Activated CD4-positive, alpha-beta T cell treated with anti-CD3 and anti-CD28 coated beads, Interleukin-2, amount 10 ng/mL, durations not matched to agents 24 days and 14 days (primary cell): ENCODE data around the gene PTK6. TPM values are rescaled to one million over a fixed set of nuclear protein-coding genes. Genes with fewer than 3 reads are reported as not detected.
A peak's percentile ranks its signal among the peaks of the same experiment; 100 is the strongest.

Experiments used
- DNase-seq: peaks from one replicate; pipeline ENCODE4 v3.0.0; 2022
- H3K27ac Mint-ChIP-seq: one replicate; pipeline ENCODE4 v1.8.0; 2022; ENCODE audit warnings: mild to moderate bottlenecking, mixed read lengths
- H3K27me3 Mint-ChIP-seq: one replicate; pipeline ENCODE4 v1.8.0; 2022; ENCODE audit warnings: mixed read lengths
- H3K36me3 Mint-ChIP-seq: one replicate; pipeline ENCODE4 v1.8.0; 2022; ENCODE audit warnings: low read depth, mild to moderate bottlenecking, mixed read lengths
- H3K4me1 Mint-ChIP-seq: one replicate; pipeline ENCODE4 v1.8.0; 2021; ENCODE audit warnings: mixed read lengths
- H3K4me3 Mint-ChIP-seq: one replicate; pipeline ENCODE4 v1.8.0; 2022; ENCODE audit warnings: mild to moderate bottlenecking, moderate library complexity, mixed read lengths
- H3K9me3 Mint-ChIP-seq: one replicate; pipeline ENCODE4 v1.8.0; 2021; ENCODE audit warnings: mixed read lengths
- intact Hi-C: fragments of 100-400 bp; cut with micrococcal nuclease; formaldehyde crosslinking; loops from one replicate; pipeline ENCODE4 v1.15.1; 2023
- total RNA-seq: library from RNA; stranded (reverse); gene quantifications from 2 replicates; pipeline ENCODE4 v1.2.3, GENCODE V29; 2022

Gene PTK6
- total RNA-seq, 1 donor from 2014 or later: 0.35 TPM

GRCh38 chr20:63538204-63539091 is 1.3 kb upstream of the PTK6 start:
- no peaks in the 10 kb centered on the region for H3K27me3 Mint-ChIP-seq
- H3K4me3 Mint-ChIP-seq: peak overlapping the region; percentile 83
- no peaks in the 10 kb centered on the region for H3K36me3 Mint-ChIP-seq
- no peaks in the 10 kb centered on the region for H3K9me3 Mint-ChIP-seq
- intact Hi-C loops: loop anchor here (2.0 to 5.0 kb wide), 6 partner anchors 89 to 524 kb away; partner anchors contain the start of genes C20orf204, GMEB2, SAMD10 and TCEA2
- H3K27ac Mint-ChIP-seq: peak overlapping the region; percentile 91
- no peak for DNase-seq
- H3K4me1 Mint-ChIP-seq: peaks cover 12% of the 10 kb centered on the region

- Mint-ChIP-seq H3K9me3 (no peaks in the 10 kb centered on the region), H3K36me3 (no peaks in the 10 kb centered on the region), H3K27me3 (no peaks in the 10 kb centered on the region), H3K4me3 (peak overlapping the region; percentile 83), H3K4me1 (peaks cover 12% of the 10 kb centered on the region), H3K27ac (peak overlapping the region; percentile 91)
- DNase-seq: peak; percentile 98
- intact Hi-C loops: loop anchor here (1.0 to 5.0 kb wide), 10 partner anchors 16 to 525 kb away; partner anchors contain the start of genes ARFRP1, C20orf204, GMEB2 and PPDPF
Measured at GRCh38 chr20:63537525-63538203, 488 bp upstream of the PTK6 start.

- H3K36me3 Mint-ChIP-seq: no peaks in the 10 kb centered on the region
- no peaks in the 10 kb centered on the region for H3K27me3 Mint-ChIP-seq
- H3K4me3 Mint-ChIP-seq: no peak overlapping the region
- no peaks in the 10 kb centered on the region for H3K9me3 Mint-ChIP-seq
- peak overlapping the region; percentile 45 for H3K27ac Mint-ChIP-seq
- peaks cover 12% of the 10 kb centered on the region for H3K4me1 Mint-ChIP-seq
- DNase-seq: no peak
- intact Hi-C loops: loop anchor here (2.0 to 5.0 kb wide), 5 partner anchors 91 to 526 kb away; partner anchors contain the start of genes ARFRP1, C20orf204, GMEB2 and SAMD10
Measured at GRCh38 chr20:63536241-63536977, 767 bp downstream of the PTK6 start.

- intact Hi-C loops: loop anchor here (5.0 kb wide), 4 partner anchors 92 to 527 kb away; partner anchors contain the start of genes C20orf204, GMEB2, SAMD10 and TCEA2
- H3K4me3 Mint-ChIP-seq: no peak overlapping the region
- no peaks in the 10 kb centered on the region for H3K27me3 Mint-ChIP-seq
- H3K36me3 Mint-ChIP-seq: no peaks in the 10 kb centered on the region
- DNase-seq: no peak
- peaks cover 11% of the 10 kb centered on the region for H3K4me1 Mint-ChIP-seq
- H3K27ac Mint-ChIP-seq: no peak overlapping the region
- H3K9me3 Mint-ChIP-seq: no peaks in the 10 kb centered on the region
Measured at GRCh38 chr20:63534831-63535651, 2.1 kb downstream of the PTK6 start.

GRCh38 chr20:63534427-63534830 is 2.7 kb downstream of the PTK6 start:
- H3K4me3 Mint-ChIP-seq: no peak overlapping the region
- intact Hi-C loops: no loop called here
- H3K4me1 Mint-ChIP-seq: peaks cover 9% of the 10 kb centered on the region
- no peak overlapping the region for H3K27ac Mint-ChIP-seq
- no peaks in the 10 kb centered on the region for H3K9me3 Mint-ChIP-seq
- no peak for DNase-seq
- no peaks in the 10 kb centered on the region for H3K36me3 Mint-ChIP-seq
- no peaks in the 10 kb centered on the region for H3K27me3 Mint-ChIP-seq

GRCh38 chr20:63533871-63534393 is 3.2 kb downstream of the PTK6 start:
- Mint-ChIP-seq H3K4me1 (peaks cover 10% of the 10 kb centered on the region), H3K27me3 (no peaks in the 10 kb centered on the region), H3K9me3 (no peaks in the 10 kb centered on the region), H3K27ac (no peak overlapping the region), H3K36me3 (no peaks in the 10 kb centered on the region), H3K4me3 (no peak overlapping the region)
- no peak for DNase-seq
- intact Hi-C loops: no loop called here

- intact Hi-C loops: no loop called here
- Mint-ChIP-seq H3K9me3 (no peaks in the 10 kb centered on the region), H3K36me3 (no peaks in the 10 kb centered on the region), H3K4me1 (peaks cover 14% of the 10 kb centered on the region), H3K4me3 (no peak overlapping the region), H3K27ac (no peak overlapping the region), H3K27me3 (no peaks in the 10 kb centered on the region)
- DNase-seq: no peak
Measured at GRCh38 chr20:63533388-63533787, 3.8 kb downstream of the PTK6 start.

- Mint-ChIP-seq H3K4me3 (no peak overlapping the region), H3K9me3 (no peaks in the 10 kb centered on the region), H3K4me1 (peaks cover 10% of the 10 kb centered on the region), H3K27ac (no peak overlapping the region), H3K27me3 (no peaks in the 10 kb centered on the region), H3K36me3 (no peaks in the 10 kb centered on the region)
- DNase-seq: no peak
- intact Hi-C loops: no loop called here
Measured at GRCh38 chr20:63532449-63532971, 4.7 kb downstream of the PTK6 start.

- Mint-ChIP-seq H3K4me3 (no peak overlapping the region), H3K4me1 (peaks cover 7% of the 10 kb centered on the region), H3K27me3 (no peaks in the 10 kb centered on the region), H3K27ac (no peak overlapping the region), H3K9me3 (no peaks in the 10 kb centered on the region), H3K36me3 (no peaks in the 10 kb centered on the region)
- no peak for DNase-seq
- intact Hi-C loops: no loop called here
Measured at GRCh38 chr20:63531686-63532448, 5.3 kb downstream of the PTK6 start.

- Mint-ChIP-seq H3K9me3 (no peaks in the 10 kb centered on the region), H3K27ac (no peak overlapping the region), H3K36me3 (no peaks in the 10 kb centered on the region), H3K4me3 (no peak overlapping the region), H3K27me3 (no peaks in the 10 kb centered on the region), H3K4me1 (peaks cover 5% of the 10 kb centered on the region)
- DNase-seq: no peak
- intact Hi-C loops: no loop called here
Measured at GRCh38 chr20:63530788-63531160, 6.4 kb downstream of the PTK6 start.

- DNase-seq: no peak
- no peak overlapping the region for H3K4me3 Mint-ChIP-seq
- no peaks in the 10 kb centered on the region for H3K36me3 Mint-ChIP-seq
- no peak overlapping the region for H3K27ac Mint-ChIP-seq
- intact Hi-C loops: no loop called here
- no peaks in the 10 kb centered on the region for H3K27me3 Mint-ChIP-seq
- H3K4me1 Mint-ChIP-seq: peaks cover 5% of the 10 kb centered on the region
- H3K9me3 Mint-ChIP-seq: no peaks in the 10 kb centered on the region
Measured at GRCh38 chr20:63529861-63530787, 7.1 kb downstream of the PTK6 start.
